ENCODE measurements around the gene ZNF691.
"Not testable (repeated sequence)": the region's sequence is repeated elsewhere in the genome, so short reads cannot be mapped to it uniquely, and the experiment has no call there.

The ZNF691 gene

DNA sequence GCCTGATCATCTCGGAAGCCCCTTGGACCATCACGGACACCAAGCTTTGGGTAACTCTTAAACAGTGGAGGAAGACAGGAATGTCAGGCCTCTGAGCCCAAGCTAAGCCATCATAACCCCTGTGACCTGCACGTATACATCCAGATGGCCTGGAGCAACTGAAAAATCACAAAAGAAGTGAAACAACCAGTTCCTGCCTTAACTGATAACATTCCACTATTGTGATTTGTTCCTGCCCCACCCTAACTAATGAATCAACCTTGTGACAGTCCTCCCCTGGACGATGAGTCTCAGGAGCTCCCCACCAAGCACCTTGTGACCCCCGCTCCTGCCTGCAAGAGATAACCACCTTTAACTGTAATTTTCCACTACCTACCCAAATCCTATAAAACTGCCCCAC lies 13.0 kb downstream of the ZNF691 start:
- not testable (repeated sequence) for DNase-seq (ENCODE audit: low read depth)

DNA sequence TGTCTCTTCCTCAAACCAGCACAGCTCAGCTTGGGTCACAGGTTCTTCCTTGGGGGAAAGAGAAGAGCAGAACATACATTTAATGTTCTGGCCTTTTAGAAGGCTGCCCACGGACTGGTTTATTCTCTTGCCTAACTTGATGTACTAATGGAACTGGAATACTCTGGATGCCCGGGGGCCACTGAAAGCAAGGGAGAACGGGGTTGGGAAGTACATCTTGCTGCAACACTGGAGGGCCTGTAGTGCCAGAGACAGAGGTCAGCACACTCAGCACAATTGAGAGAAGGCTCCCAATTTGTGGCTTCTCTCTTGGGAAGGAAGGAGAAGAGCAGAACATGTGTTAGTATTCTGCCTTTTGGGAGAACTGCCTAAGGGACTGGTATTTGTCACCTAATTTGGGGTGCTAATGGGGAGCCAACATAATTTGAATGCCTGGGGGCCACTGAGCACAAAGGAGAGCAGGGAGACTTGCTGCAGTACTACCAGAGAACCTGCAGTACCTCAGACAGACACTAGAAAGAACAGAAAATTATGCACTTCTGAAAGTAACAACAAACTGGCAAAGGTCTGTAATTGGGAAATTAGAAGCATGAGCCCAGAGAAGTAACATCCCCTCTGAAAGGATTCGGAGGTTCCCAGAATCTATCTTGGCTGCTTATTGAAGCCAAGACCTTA lies 14.1 kb downstream of the ZNF691 start:
- no peak for DNase-seq (ENCODE audit: low read depth)

- DNase-seq (ENCODE audit: low read depth) = no peak
Measured at GRCh38 chr1:42861014-42861399, 14.6 kb downstream of the ZNF691 start.

DNA sequence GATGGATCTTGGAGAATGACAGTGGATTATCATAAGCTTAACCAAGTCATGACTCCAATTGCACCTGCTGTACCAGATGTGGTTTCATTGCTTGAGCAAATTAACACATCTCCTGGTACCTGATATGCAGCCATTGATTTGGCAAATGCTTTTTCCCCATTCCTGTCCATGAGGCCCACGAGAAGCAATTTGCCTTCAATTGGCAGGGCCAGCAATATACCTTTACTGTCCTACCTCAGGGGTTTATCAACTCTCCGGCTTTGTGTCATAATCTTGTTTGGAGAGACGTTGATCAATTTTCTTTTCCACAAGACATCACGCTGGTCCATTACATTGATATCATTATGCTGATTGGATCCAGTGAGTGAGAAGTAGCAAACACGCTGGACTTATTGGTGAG lies 20.1 kb downstream of the ZNF691 start:
- no peak for DNase-seq (ENCODE audit: low read depth)

DNA sequence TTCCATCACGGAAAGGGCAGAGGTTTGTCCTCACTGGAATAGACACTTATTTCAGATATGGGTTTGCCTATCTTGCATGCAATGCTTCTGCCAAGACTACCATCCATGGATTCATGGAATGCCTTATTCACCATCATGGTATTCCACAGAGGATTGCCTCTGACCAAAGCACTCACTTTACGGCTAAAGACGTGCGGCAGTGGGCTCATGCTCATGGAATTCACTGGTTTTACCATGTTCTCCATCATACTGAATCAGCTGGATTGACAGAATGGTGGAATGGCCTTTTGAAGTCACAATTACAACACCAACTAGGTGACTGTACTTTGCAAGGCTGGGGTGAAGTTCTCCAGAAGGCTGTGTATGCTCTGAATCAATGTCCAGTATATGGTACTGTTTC lies 22.1 kb downstream of the ZNF691 start:
- not testable (repeated sequence) for DNase-seq (ENCODE audit: low read depth)

GRCh38 chr1:42869254-42869653 lies 22.8 kb downstream of the ZNF691 start:
- not testable (repeated sequence) for DNase-seq (ENCODE audit: low read depth)

GRCh38 chr1:42869751-42870150 lies 23.3 kb downstream of the ZNF691 start:
- not testable (repeated sequence) for DNase-seq (ENCODE audit: low read depth)

- not testable (repeated sequence) for DNase-seq (ENCODE audit: low read depth)
Measured at GRCh38 chr1:42873108-42873507, 26.7 kb downstream of the ZNF691 start.

GRCh38 chr1:42873670-42874069 lies 27.3 kb downstream of the ZNF691 start:
- DNase-seq (ENCODE audit: low read depth) = no peak

DNA sequence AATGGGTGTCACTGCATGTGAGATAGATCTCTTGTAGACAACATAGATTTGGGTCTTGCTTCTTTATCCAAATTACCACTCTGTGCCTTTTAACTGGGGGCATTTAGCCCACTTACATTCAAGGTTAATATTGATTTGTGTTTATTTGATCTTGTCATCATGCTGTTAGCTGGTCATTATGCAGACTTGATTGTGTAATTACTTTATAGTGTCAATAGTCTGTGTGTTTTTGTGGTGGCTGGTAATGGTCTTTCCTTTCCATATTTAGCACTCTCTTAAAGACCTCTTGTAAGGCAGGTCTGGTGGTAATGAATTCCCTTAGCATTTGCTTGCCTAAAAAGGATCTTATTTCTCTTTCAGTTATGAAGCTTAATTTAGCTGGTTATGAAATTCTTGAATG lies 29.6 kb downstream of the ZNF691 start:
- DNase-seq (ENCODE audit: low read depth) = no peak

DNA sequence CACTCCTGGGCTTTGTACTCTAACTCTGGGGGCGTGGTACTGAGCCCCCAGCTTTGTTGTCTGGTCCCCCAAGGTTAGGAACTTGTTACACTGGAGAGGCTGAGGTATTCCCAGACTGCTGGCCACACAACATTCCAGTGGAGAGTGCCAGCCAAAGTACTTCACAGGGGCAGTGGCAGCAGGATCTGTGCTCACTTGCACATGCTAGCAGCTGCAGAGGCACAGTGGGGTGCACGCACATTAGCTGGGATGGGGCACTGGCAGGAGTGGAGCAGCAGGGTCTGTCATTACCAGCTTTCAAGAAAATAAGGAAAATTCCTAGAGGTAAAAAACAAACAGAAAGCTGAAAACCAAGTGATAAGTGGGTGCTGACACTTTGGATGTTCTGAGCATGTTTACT lies 31.0 kb downstream of the ZNF691 start:
- DNase-seq (ENCODE audit: low read depth) = no peak

DNA sequence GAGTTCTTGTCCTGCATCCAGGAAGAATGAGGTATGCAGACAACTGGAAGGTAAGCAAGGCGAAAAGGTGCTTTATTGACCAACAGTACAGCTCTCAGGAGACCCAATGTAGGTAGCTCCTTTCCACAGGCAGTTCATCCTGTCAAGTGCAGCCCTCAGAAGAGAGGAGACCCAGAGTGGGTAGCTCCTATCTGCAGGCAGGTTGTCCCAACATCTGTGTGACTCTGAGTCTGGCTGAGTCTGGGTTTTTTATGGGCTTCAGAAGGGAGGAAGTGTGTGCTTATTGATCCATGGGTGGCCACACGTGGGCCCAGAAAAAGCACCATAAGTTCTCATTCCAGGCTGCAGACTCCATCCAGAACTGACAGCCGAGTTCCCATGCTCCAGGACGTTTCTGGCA lies 34.0 kb downstream of the ZNF691 start:
- no peak for DNase-seq (ENCODE audit: low read depth)

DNA sequence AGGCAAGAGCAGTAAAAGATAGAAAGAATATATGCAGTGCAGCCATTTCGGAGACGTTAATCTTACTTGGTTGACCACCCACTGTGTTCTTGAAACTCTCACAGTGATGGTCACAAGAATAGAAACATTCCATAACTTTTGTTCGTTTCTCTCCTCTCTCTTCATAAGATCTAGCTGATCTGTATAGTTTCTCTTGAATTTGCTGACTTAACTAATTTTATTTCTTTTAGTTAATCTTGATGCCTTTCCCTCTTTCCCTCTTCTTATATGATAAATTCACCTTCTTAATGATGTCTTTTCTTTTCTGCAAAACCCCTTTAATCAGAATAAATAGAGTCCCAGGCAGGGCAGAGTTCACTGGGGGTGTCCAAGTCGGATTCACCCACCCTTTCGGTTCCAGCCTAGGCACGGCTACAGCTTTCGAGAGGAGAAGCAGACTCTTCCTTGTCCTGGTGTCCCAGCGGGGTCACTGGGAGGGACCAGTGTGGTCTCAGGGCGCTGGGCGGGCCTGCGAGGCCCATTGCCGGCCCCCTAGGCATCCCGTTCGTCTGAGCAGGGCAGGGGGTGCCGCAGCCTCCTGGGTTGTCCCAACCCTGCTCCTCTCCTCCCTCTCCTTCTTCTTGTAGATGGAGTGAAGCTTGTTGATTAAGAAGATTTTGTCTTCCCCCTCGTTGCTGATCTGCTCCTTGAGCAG lies 39.8 kb downstream of the ZNF691 start:
- DNase-seq (ENCODE audit: low read depth) = no peak

DNA sequence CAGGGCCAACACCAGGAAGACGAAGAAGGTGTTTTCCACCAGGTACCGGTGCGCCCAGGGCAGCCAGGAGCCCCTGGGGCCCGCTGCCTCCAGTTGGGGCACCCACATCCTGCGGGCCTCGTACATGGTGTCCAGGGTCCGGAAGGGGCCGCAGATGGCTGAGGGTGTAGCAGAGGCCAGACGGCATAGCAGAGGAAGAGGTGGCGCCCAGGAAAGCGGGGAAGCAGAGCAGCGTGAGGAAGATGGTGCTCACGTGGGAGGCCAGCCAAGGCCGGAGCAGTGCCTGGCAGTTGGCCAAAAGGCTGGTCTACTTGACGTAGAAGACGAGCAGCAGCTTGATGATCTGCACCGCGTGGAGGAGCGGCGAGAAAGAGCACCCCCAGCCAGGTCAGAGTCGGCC lies 40.4 kb downstream of the ZNF691 start:
- no peak for DNase-seq (ENCODE audit: low read depth)

- DNase-seq (ENCODE audit: low read depth) = no peak
Measured at GRCh38 chr1:42887366-42887765, 41.0 kb downstream of the ZNF691 start.

DNA sequence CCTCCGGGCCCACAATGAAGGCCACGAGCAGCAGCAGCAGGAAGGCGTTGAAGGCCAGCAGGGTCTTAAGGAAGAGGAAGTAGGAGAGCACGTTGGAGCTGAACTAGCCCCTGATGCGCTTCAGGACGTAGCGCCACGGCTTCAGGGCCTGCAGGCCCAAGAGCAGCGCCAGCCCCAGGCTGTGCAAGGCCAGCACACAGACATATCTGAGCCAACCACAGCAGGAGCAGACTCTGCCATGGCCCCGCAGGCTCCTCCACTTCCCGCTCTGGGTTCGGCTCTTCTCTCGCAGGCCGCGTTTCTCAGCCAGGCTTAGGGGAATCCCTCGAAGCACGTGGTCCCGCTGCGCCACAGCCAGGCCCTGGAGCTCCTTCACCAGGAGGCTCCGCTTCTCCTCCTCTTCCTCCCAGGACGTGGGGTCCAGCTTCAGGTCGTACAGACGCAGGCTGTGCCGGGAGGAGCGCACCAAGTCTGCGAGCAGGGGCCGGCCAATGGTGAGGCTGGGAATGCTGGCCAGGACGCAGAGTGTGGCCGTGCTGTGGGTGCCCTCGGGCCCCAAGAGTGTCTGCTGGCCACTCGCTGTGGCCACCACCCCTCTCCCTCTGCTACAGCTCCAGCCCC lies 41.7 kb downstream of the ZNF691 start:
- no peak for DNase-seq (ENCODE audit: low read depth)

DNA sequence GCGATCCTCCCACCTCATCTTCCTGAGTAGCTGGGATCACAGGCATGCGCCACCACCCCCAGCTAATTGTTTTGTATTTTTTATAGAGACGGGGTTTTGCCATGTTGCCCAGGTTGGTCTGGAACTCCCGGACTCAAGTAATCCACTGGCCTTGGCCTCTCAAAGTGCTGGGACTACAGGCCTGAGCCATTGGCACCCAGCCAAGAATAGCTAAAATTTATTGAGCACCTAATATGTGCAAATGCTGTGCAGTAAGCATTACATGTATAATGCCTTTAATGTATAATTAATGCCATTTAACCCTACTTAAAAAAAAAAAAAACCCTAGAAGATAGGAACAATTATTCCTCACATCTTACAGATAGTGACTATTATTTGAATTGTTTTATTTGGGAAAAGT lies 42.9 kb downstream of the ZNF691 start:
- no peak for DNase-seq (ENCODE audit: low read depth)

GRCh38 chr1:42891465-42892138 lies 45.2 kb downstream of the ZNF691 start:
- no peak for DNase-seq (ENCODE audit: low read depth)

GRCh38 chr1:42899960-42900359 lies 53.5 kb downstream of the ZNF691 start:
- not testable (repeated sequence) for DNase-seq (ENCODE audit: low read depth)

Measured in activated T-cell treated with anti-CD3 and anti-CD28 coated beads for 24 hours (primary cell).